ENCODE measurements around the gene FHIT. TPM values are rescaled to one million over a fixed set of nuclear protein-coding genes. Genes with fewer than 3 reads are reported as not detected.
A peak's percentile ranks its signal among the peaks of the same experiment; 100 is the strongest.

Gene FHIT
- total RNA-seq, 4 donors from 2014 or later, result 3.5 to 17.0 (median 16.7) TPM

DNA sequence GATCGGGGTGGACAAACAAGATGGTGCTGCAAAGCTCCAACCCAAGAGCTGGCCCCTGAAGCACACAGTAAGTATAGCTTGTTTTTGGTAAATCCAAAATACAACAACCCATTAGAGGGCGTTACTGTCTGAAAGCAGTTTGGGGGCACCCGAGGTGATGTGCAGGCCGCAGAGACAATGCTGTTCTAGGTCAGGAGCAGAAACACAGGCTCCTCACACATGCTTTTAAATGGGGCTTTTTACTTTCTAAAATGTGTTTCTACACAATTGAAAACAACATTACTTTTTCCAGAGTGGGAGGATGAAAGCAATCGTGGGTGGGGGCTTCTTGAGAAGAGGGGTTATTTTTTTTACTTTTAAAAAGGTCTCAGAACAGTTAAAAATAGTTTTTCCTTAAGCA is 1172.2 kb downstream of the FHIT start:
- TF ChIP-seq POLR2A (IDR thresholded peaks at IDR 0.05), result no peak
- TF ChIP-seq, protein P1, sequence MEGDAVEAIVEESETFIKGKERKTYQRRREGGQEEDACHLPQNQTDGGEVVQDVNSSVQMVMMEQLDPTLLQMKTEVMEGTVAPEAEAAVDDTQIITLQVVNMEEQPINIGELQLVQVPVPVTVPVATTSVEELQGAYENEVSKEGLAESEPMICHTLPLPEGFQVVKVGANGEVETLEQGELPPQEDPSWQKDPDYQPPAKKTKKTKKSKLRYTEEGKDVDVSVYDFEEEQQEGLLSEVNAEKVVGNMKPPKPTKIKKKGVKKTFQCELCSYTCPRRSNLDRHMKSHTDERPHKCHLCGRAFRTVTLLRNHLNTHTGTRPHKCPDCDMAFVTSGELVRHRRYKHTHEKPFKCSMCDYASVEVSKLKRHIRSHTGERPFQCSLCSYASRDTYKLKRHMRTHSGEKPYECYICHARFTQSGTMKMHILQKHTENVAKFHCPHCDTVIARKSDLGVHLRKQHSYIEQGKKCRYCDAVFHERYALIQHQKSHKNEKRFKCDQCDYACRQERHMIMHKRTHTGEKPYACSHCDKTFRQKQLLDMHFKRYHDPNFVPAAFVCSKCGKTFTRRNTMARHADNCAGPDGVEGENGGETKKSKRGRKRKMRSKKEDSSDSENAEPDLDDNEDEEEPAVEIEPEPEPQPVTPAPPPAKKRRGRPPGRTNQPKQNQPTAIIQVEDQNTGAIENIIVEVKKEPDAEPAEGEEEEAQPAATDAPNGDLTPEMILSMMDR (IDR thresholded peaks at IDR 0.05), result no peak
- H3K9me3 ChIP-seq, result no peaks in the 10 kb centered on the region
- H3K27me3 ChIP-seq, result no peaks in the 10 kb centered on the region
- H3K27ac ChIP-seq, result no peak overlapping the region
- H3K4me3 ChIP-seq, result no peak overlapping the region
- H3K4me1 ChIP-seq, result no peaks in the 10 kb centered on the region
- H3K36me3 ChIP-seq, result no peaks in the 10 kb centered on the region
- DNase-seq, result no peak

- no peak for TF ChIP-seq POLR2A (IDR thresholded peaks at IDR 0.05)
- TF ChIP-seq, protein P1 (IDR thresholded peaks at IDR 0.05), result no peak
- no peaks in the 10 kb centered on the region for H3K27me3 ChIP-seq
- no peaks in the 10 kb centered on the region for H3K4me1 ChIP-seq
- no peaks in the 10 kb centered on the region for H3K9me3 ChIP-seq
- no peak overlapping the region for H3K27ac ChIP-seq
- peak overlapping the region in 1 of 4 donors; percentile 20 for H3K4me3 ChIP-seq
- H3K36me3 ChIP-seq, result no peaks in the 10 kb centered on the region
- no peak for DNase-seq
These were observed 1174.9 kb downstream of the FHIT start for GRCh38 chr3:60076331-60076730.

DNA sequence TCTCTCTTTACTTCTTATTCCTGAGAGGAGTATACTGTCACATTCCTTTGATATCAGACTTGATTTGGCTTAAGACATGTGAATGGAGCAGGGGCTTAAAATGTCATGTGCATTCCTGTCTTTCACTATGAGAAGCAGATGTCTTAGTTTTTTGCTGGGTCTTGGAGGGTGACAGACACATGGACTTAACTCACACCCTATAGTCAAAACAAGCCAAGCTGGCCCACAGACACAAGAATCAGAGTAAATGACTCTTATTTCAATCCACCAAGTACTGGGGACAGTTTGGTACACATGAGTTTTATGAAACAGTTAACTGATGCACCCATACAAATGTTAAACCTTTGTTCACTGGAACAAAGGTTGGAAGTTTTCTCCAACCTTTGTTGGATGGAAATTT is 1177.3 kb downstream of the FHIT start:
- no peak for TF ChIP-seq POLR2A (IDR thresholded peaks at IDR 0.05)
- TF ChIP-seq, protein P1 (IDR thresholded peaks at IDR 0.05), result no peak
- Histone ChIP-seq H3K9me3 (no peaks in the 10 kb centered on the region), H3K4me3 (no peak overlapping the region), H3K36me3 (no peaks in the 10 kb centered on the region), H3K27ac (no peak overlapping the region), H3K27me3 (no peaks in the 10 kb centered on the region), H3K4me1 (no peaks in the 10 kb centered on the region)
- DNase-seq, result no peak

- no peak overlapping the region for H3K27ac ChIP-seq
- no peaks in the 10 kb centered on the region for H3K9me3 ChIP-seq
- DNase-seq, result no peak
- no peaks in the 10 kb centered on the region for H3K4me1 ChIP-seq
- TF ChIP-seq, protein P1 (IDR thresholded peaks at IDR 0.05), result no peak
- TF ChIP-seq POLR2A (IDR thresholded peaks at IDR 0.05), result no peak
- no peaks in the 10 kb centered on the region for H3K27me3 ChIP-seq
- no peak overlapping the region for H3K4me3 ChIP-seq
- H3K36me3 ChIP-seq, result no peaks in the 10 kb centered on the region
These were observed 1178.0 kb downstream of the FHIT start for GRCh38 chr3:60073228-60073627.

DNA sequence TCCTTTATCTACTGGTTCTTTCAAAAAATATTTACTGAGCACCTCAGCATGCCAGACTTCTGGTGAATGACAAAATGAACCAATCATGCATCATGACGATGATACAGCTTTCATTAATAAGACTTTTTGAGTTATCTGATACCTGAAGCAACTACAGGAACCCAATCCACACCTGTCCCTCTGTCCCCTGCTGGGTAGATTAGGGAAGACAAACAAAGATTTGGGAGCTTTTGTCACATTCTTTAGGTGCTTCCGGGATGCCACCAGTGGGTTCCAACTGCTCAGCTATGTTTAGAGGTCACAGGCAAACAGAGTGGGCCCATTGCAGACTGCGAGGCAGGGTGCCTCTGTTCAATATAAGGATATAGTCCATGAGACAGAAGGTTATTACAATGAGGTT is 1180.9 kb downstream of the FHIT start:
- no peak overlapping the region for H3K4me3 ChIP-seq

More for the DNA sequence above, 1180.9 kb downstream of the FHIT start:
- Histone ChIP-seq H3K27ac (no peak overlapping the region), H3K27me3 (no peaks in the 10 kb centered on the region), H3K9me3 (no peaks in the 10 kb centered on the region), H3K4me1 (no peaks in the 10 kb centered on the region), H3K36me3 (no peaks in the 10 kb centered on the region)
- DNase-seq, result no peak
- TF ChIP-seq, protein P1 (IDR thresholded peaks at IDR 0.05), result no peak
- no peak for TF ChIP-seq POLR2A (IDR thresholded peaks at IDR 0.05)

Measured in Peyer's patch (tissue), 4 donors.